Right atrium auricular region (tissue), 2 donors: ENCODE results near the gene MCF2L2. TPM values are rescaled to one million over a fixed set of nuclear protein-coding genes. Genes with fewer than 3 reads are reported as not detected.
A peak's percentile ranks its signal among the peaks of the same experiment; 100 is the strongest.

Experiments used
- DNase-seq: peaks from one replicate; pipeline ENCODE4 v3.0.0-alpha.2; 2019; ENCODE audit warnings: low spot score
- H3K27ac ChIP-seq, 2 donors: fragments of 200-600 bp; sonication (generic); 1 replicate in 1 of 2; 2 replicates in 1 of 2; pipeline ENCODE4 v1.5.1; 2016 to 2019
- H3K27me3 ChIP-seq, 2 donors: fragments of 200-600 bp; sonication (generic); one replicate each; pipeline versions ENCODE4 v1.5.1 to v1.6.0; 2017 to 2019
- H3K36me3 ChIP-seq: fragments of 200-600 bp; sonication (generic); one replicate; pipeline ENCODE4 v1.5.1; 2016
- H3K4me1 ChIP-seq, 2 donors: fragments of 200-600 bp; sonication (generic); one replicate each; pipeline versions ENCODE4 v1.5.1 to v1.6.0; 2017 to 2019
- H3K4me3 ChIP-seq, 2 donors: fragments of 200-600 bp; sonication (generic); 1 replicate in 1 of 2; 2 replicates in 1 of 2; pipeline ENCODE4 v1.5.1; 2017 to 2019; ENCODE audit warnings: mild to moderate bottlenecking in 1 of 2, moderate library complexity in 1 of 2
- H3K9me3 ChIP-seq, 2 donors: fragments of 200-600 bp; sonication (generic); one replicate each; pipeline ENCODE4 v1.5.1; 2019
- total RNA-seq, 2 donors: library from RNA; depleted of rRNA; stranded (reverse); fragments of >200 nt; gene quantifications; one replicate each; pipeline ENCODE4 v1.1.0, GENCODE V29; 2016
- TF ChIP-seq, protein P1 (sequence below), 2 donors: fragments of 200-600 bp; sonication (generic); IDR thresholded peaks; one replicate each; pipeline ENCODE4 v1.5.1; 2019; ENCODE audit warnings: antibody characterized with exemption in 2 of 2

Gene MCF2L2
- total RNA-seq, 2 donors from 2014 or later, result 0.08 TPM; not detected in 1

DNA sequence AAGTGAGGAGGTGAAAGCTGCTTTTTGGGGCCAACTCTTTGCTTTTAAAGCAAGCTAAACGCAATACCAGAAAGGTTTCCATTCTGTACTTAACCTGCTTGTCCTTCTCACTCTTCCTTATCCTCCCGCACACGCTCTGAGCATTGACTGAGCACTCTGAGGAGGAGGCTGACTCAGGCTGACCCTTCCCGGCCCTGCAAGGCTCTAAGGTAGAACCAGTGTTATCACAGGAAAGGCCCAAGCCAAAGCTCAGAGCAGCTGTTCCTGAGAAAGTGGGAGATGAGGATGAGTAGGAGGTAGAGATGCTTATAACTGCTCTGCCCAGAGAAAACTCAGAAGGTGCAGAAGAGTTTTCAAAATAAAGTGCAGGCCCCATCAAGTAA is 173.1 kb downstream of the MCF2L2 start:
- Histone ChIP-seq H3K27me3 (no peaks in the 10 kb centered on the region), H3K4me1 (peaks cover 0 to 4% of the 10 kb centered on the region in 2 donors), H3K27ac (no peak overlapping the region), H3K4me3 (no peak overlapping the region), H3K36me3 (no peaks in the 10 kb centered on the region), H3K9me3 (no peaks in the 10 kb centered on the region)
- DNase-seq, result no peak
- TF ChIP-seq, protein P1, sequence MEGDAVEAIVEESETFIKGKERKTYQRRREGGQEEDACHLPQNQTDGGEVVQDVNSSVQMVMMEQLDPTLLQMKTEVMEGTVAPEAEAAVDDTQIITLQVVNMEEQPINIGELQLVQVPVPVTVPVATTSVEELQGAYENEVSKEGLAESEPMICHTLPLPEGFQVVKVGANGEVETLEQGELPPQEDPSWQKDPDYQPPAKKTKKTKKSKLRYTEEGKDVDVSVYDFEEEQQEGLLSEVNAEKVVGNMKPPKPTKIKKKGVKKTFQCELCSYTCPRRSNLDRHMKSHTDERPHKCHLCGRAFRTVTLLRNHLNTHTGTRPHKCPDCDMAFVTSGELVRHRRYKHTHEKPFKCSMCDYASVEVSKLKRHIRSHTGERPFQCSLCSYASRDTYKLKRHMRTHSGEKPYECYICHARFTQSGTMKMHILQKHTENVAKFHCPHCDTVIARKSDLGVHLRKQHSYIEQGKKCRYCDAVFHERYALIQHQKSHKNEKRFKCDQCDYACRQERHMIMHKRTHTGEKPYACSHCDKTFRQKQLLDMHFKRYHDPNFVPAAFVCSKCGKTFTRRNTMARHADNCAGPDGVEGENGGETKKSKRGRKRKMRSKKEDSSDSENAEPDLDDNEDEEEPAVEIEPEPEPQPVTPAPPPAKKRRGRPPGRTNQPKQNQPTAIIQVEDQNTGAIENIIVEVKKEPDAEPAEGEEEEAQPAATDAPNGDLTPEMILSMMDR (IDR thresholded peaks at IDR 0.05), result no peak

DNA sequence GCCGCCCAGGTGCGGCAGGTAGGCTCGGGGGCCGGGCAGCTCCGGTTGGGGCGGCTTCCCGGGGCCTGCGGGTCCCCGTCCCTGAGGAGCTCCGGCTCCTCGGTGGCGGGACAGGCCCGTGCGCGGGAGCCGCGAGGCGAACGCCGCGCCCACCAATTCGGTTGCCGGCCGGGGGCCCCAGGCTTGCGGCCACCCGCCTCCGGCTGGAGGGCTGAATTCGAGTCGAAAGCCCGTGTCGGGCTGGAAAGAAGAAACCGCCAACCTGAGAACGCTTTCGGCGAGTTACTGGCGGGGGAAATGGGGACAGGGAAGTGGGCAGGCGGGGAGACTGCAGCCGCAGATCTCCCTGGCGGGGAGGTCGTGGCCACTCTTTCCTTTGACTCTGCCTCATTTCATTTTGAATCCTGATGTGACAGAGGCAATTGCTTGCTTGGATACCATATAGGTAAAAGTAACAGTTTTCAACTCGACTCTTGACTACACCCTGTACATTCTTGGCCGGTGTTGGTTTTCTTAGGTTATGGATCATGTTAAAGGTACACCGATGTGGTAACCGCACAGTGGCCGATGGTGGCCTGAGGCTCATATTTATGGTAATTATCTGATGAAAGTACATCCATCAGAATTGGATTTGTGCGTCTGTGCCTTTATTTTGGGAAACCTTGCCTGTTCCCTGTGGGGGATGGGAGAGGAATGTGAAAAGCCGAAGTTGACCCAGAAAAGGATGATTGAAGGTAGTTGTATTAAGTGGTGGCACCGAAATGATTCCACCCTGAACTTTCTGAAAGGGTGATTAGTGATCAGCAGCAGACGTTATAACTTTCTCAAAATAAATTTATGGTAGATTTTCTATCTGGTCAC is 173.7 kb downstream of the MCF2L2 start:
- TF ChIP-seq, protein P1 (IDR thresholded peaks at IDR 0.05), result no peak
- DNase-seq, result no peak
- Histone ChIP-seq H3K4me3 (peak overlapping the region; percentile 53 to 72), H3K27me3 (no peaks in the 10 kb centered on the region), H3K9me3 (no peaks in the 10 kb centered on the region), H3K27ac (peak overlapping the region; percentile 75 to 81), H3K4me1 (peaks cover 0 to 4% of the 10 kb centered on the region in 2 donors), H3K36me3 (no peaks in the 10 kb centered on the region)

DNA sequence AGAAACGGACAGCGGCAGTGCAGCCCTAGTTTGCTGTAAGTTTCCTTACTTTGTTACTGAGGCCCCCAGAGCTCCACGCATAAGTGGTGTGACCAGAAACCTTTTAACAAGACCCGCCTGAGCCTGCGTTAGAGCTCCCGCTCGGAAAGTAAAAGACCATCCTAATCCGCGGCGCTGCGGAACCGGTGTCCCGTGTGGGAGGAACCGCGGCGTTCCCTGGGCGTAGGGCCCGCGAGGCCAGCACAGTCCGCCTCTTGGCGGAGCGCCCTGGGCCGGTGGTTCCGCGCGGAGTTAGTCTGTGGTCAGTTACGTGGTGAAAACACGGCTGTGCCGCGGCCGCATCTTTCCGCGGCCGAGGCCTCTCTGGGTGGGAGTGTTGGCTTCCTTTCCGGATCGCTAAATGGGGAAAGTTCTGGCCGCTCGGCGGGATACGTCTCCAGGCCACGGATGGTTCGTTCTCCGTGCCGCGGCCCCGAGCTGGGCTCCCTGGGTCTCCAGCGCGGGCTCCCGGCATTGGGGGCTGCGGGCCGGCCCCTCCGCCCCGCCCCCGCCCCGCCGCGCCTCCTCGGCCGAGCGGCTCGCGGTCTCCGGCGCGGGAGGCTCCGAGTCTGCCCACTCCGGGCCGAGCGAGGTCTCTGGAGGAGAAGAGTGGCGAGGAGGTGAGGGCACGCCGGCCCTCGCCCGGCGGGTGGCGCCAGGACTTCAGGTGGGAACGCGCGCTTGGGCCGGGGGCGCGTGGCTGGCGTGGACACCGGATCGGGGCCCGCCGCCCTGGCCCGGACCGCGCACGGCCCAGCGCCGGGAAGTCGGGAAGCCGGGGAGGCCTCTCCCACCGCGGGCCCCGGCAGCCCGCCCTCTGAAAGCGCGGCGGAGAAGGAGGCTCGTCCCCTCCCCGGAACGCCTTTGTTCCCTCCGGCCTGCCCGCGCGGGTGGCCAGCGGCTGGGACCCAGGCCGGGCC is 174.6 kb downstream of the MCF2L2 start:
- TF ChIP-seq, protein P1 (IDR thresholded peaks at IDR 0.05), result peak in 1 of 2 donors; percentile 46
- Histone ChIP-seq H3K4me3 (peak overlapping the region; percentile 53 to 72), H3K27ac (peak overlapping the region; percentile 75 to 81), H3K4me1 (no peaks in the 10 kb centered on the region), H3K36me3 (no peaks in the 10 kb centered on the region), H3K27me3 (no peaks in the 10 kb centered on the region), H3K9me3 (no peaks in the 10 kb centered on the region)
- DNase-seq, result peak; percentile 83

DNA sequence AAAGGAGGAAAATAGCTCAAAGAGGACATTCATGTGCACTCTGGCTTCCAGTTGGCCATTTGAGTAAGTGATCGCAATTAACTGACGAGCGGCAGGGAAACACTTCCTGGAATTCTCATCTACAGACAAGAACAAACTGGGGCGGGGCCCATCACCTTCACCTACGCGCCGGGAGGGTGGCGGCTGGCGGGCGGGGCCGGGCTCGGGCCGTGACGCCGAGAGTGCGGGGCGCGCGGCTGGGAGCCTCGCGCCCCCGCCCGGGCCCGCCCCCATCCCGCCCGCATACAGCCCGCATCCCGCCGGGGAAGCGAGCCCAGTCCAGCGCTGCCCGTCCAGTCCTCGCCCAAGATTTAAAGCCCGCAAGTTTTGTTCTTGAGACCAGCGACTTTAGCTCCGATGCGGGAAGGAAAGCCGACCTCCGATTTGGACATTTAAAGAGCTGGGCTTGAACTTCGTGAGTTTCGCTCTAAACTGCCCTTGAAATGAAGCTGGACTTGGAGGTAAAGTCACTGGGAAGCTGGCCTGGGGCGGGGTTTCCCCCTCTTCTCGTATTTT is 175.4 kb downstream of the MCF2L2 start, which contains the start of gene B3GNT5:
Gene B3GNT5, plus strand, starts transcription at position 281 of the 555 bp plus-strand sequence. CDS start 16,546 bp downstream, outside the sequence.
- Histone ChIP-seq H3K27ac (peak within 1 kb of the TSS; percentile 75 to 81), H3K4me3 (peak within 1 kb of the TSS; percentile 53 to 72), H3K27me3 (no peaks in the 10 kb centered on the region), H3K36me3 (no peaks in the 10 kb centered on the region), H3K9me3 (no peaks in the 10 kb centered on the region), H3K4me1 (no peaks in the 10 kb centered on the region)
- no peak for DNase-seq
- TF ChIP-seq, protein P1 (IDR thresholded peaks at IDR 0.05), result no peak

DNA sequence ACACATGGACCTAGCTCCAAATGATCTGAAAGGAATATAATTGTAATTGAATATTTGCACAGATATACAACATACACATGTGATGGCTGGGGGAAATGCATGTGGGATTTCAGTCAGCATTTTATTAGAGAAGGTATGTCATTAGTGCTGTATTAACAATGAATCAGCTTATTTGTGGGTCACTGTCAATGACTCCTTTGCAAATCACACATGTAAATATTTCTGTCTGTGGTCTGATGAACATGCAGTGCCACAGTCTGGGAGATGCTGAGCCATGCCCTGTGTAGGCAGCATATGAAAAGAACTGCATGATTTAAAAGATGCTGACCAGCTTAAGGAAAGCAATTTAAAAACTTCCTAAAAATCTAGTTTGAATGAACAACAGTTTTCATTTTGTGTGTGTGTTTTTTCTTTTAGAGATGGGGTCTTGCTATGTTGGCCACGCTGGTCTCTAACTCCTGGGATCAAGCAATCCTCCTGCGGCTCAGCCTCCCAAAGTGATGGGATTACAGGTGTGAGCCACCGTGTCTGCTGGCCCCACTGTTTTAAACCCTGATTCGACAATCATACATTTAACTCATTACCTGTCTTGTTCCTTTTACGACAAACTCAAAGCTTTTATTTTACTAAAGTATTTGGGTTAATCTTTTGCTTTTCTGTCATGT is 176.2 kb downstream of the MCF2L2 start:
- Histone ChIP-seq H3K27ac (no peak overlapping the region), H3K27me3 (no peaks in the 10 kb centered on the region), H3K4me1 (no peaks in the 10 kb centered on the region), H3K4me3 (no peak overlapping the region), H3K9me3 (no peaks in the 10 kb centered on the region), H3K36me3 (no peaks in the 10 kb centered on the region)
- TF ChIP-seq, protein P1 (IDR thresholded peaks at IDR 0.05), result no peak
- no peak for DNase-seq
